ENCODE measurements around the gene TRABD2B.

Gene TRABD2B

GRCh38 chr1:47913225-47913823 lies 83.9 kb downstream of the TRABD2B start:
- no peak overlapping the region for H3K4me3 ChIP-seq (ENCODE audit: low read depth, low read length)
- H3K4me1 ChIP-seq (ENCODE audit: control insufficient read depth, insufficient read depth, low read length): no peaks in the 10 kb centered on the region
- no peaks in the 10 kb centered on the region for H3K9me3 ChIP-seq (ENCODE audit: control insufficient read depth, insufficient read depth, low read depth, low read length)
- TF ChIP-seq ZNF473 (tag by site-specific recombination; IDR thresholded peaks at IDR 0.05) (no peak), SETDB1 (IDR thresholded peaks at IDR 0.05; ENCODE audit: insufficient read length, low read length) (no peak), ZNF785 (tag by site-specific recombination; IDR thresholded peaks at IDR 0.05) (no peak), ZNF26 (tag by site-specific recombination; IDR thresholded peaks at IDR 0.05) (no peak), ZNF133 (tag by site-specific recombination; IDR thresholded peaks at IDR 0.05) (no peak), ZNF404 (tag by site-specific recombination; IDR thresholded peaks at IDR 0.05) (no peak), ZBTB8A (tag by site-specific recombination; IDR thresholded peaks at IDR 0.05) (no peak), ZNF514 (tag by site-specific recombination; IDR thresholded peaks at IDR 0.05) (no peak), ZBTB20 (tag by site-specific recombination; IDR thresholded peaks at IDR 0.05) (no peak), ZNF366 (tag by site-specific recombination; conservative IDR thresholded peaks at IDR 0.05) (no peak), BCL11A (tag by site-specific recombination; IDR thresholded peaks at IDR 0.05; ENCODE audit: low read depth) (no peak), HOXA7 (CRISPR knock-in tag; IDR thresholded peaks at IDR 0.05; ENCODE audit: borderline replicate concordance) (no peak), BCL6B (tag by site-specific recombination; IDR thresholded peaks at IDR 0.05) (no peak), ZNF354C (tag by site-specific recombination; IDR thresholded peaks at IDR 0.05; ENCODE audit: borderline replicate concordance, low read depth) (no peak), ZNF433 (tag by site-specific recombination; IDR thresholded peaks at IDR 0.05; ENCODE audit: low read depth) (no peak), ZFP41 (tag by site-specific recombination; IDR thresholded peaks at IDR 0.05; ENCODE audit: borderline replicate concordance) (no peak), ZNF791 (tag by site-specific recombination; IDR thresholded peaks at IDR 0.05) (no peak), SP7 (tag by site-specific recombination; IDR thresholded peaks at IDR 0.05) (no peak), ZBTB6 (tag by site-specific recombination; IDR thresholded peaks at IDR 0.05) (no peak), PBX3 (CRISPR knock-in tag; IDR thresholded peaks at IDR 0.05) (no peak)
- no peaks in the 10 kb centered on the region for H3K36me3 ChIP-seq (ENCODE audit: control insufficient read depth in 2 of 2, insufficient read depth in 1 of 2, low read length in 2 of 2)
- ChIA-PET POLR2A (no interaction called here), CTCF (no interaction called here)
- H3K27ac ChIP-seq (ENCODE audit: extremely low read depth, low read depth, low read length): no peak overlapping the region

- Histone ChIP-seq H3K4me3 (ENCODE audit: low read depth, low read length) (no peak overlapping the region), H3K36me3 (ENCODE audit: control insufficient read depth in 2 of 2, insufficient read depth in 1 of 2, low read length in 2 of 2) (no peaks in the 10 kb centered on the region), H3K27ac (ENCODE audit: extremely low read depth, low read depth, low read length) (no peak overlapping the region), H3K9me3 (ENCODE audit: control insufficient read depth, insufficient read depth, low read depth, low read length) (no peaks in the 10 kb centered on the region), H3K4me1 (ENCODE audit: control insufficient read depth, insufficient read depth, low read length) (no peaks in the 10 kb centered on the region)
- ChIA-PET POLR2A (no interaction called here), CTCF (no interaction called here)
- TF ChIP-seq ZIC2 (tag by site-specific recombination; IDR thresholded peaks at IDR 0.05): peak; percentile 80
- TF ChIP-seq ZBTB11 (tag by site-specific recombination; conservative IDR thresholded peaks at IDR 0.05; ENCODE audit: low read depth): no peak
- no peak for TF ChIP-seq HOXD13 (CRISPR knock-in tag; IDR thresholded peaks at IDR 0.05; ENCODE audit: borderline replicate concordance)
Observed at GRCh38 chr1:47912756-47913155, 84.4 kb downstream of the TRABD2B start.
